LNCAP (cell line): ENCODE measurements around the gene CA12.

Source experiments
- TF ChIP-seq, protein P1 (sequence below): fragments of 450-650 bp; IDR thresholded peaks from 2 replicates; pipeline ENCODE4 v1.5.1; 2017; ENCODE audit warnings: mild to moderate bottlenecking

CA12 gene

DNA sequence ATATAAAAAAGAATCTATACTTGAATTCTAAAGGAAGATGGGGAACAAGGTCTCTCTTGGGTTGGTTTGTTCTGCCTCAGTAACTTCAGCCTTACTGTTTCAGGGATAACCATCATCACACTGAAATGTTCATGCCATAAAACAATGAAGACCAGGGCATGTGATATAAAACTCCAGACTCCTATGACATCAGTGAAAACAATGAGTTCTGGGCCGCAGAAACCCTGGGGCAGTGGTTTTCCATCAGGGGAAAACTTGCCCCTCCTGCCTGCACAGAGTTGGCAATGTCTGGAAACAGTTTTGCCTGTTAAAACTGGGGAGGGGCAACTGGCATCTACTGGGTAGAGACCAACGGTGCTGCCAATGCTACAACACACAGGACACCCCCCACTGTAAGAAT is 46.8 kb downstream of the CA12 start:
- TF ChIP-seq, protein P1, sequence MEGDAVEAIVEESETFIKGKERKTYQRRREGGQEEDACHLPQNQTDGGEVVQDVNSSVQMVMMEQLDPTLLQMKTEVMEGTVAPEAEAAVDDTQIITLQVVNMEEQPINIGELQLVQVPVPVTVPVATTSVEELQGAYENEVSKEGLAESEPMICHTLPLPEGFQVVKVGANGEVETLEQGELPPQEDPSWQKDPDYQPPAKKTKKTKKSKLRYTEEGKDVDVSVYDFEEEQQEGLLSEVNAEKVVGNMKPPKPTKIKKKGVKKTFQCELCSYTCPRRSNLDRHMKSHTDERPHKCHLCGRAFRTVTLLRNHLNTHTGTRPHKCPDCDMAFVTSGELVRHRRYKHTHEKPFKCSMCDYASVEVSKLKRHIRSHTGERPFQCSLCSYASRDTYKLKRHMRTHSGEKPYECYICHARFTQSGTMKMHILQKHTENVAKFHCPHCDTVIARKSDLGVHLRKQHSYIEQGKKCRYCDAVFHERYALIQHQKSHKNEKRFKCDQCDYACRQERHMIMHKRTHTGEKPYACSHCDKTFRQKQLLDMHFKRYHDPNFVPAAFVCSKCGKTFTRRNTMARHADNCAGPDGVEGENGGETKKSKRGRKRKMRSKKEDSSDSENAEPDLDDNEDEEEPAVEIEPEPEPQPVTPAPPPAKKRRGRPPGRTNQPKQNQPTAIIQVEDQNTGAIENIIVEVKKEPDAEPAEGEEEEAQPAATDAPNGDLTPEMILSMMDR: no peak

DNA sequence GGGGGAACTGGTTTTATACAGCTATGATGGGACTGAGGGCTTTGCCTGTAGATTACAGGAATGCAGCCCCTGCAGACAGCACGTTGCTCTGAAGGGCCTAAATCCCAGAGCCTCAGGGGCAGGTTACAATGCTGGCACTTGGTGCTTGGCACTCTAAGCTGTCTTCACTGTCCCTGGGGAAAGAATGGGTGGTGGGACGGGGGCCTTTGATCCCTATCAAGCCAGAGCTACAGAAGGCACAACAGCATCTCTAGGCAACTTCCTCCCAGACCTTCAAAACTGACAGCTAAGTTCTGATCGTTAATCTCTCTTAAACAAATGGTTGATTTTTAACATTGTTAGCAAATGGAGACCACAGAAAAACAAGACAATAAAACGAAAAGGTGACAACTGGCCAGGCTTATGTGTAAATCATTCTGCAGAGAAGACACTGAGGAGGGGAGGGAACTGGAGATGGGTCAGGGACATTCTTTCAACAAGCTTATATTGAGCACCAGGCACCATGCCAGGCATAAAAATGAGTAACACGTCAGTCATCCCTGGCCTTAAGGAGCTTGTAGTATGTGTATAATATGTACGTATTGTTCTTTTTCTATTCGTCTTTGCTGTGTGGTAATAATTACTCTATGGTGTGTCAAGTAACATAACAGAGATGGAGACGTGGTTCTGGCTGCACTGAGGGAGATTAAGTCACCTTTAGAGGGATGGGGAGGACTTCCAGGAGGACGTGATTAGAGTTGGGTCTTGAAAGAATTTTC is 49.1 kb downstream of the CA12 start:
- TF ChIP-seq, protein P1: no peak

DNA sequence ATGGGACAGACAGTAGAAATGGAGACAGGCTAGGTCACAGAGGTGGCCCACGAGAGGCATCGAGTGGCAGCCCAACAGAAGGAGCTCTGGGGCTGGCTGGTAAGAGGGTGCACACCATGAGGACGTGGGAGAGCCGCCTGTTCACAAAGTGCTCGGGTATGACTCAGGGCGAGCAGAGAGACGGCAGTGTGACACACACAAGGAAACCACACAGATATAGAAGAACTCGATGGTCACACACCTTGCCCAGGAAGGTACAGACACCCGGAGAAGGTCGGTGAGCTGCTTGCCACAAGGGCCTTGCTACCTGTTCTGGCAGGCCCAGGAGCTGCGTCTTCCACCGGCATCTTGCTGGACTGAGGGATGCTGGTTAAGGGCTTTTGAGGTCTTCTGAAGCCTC is 50.2 kb downstream of the CA12 start:
- TF ChIP-seq, protein P1: no peak

DNA sequence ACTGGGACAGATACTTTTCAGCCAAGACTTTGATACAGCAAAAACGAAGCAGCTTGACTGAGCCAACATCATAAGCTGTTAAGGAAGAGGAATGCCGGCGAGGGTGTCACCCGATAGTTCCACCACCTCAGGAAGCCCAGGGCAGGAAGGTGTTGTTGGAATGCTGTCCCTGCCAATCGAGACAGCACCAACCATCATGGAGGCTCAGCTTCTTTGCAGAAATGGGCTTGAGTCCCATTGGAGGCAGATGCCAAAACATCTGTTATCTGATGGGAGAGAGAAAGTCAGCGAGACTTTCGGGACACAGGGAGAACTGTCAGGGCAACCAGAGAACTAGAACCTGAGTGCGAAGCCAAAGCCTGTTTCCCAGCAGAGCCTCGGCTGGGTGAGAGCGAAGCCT is 50.7 kb downstream of the CA12 start:
- TF ChIP-seq, protein P1: no peak

DNA sequence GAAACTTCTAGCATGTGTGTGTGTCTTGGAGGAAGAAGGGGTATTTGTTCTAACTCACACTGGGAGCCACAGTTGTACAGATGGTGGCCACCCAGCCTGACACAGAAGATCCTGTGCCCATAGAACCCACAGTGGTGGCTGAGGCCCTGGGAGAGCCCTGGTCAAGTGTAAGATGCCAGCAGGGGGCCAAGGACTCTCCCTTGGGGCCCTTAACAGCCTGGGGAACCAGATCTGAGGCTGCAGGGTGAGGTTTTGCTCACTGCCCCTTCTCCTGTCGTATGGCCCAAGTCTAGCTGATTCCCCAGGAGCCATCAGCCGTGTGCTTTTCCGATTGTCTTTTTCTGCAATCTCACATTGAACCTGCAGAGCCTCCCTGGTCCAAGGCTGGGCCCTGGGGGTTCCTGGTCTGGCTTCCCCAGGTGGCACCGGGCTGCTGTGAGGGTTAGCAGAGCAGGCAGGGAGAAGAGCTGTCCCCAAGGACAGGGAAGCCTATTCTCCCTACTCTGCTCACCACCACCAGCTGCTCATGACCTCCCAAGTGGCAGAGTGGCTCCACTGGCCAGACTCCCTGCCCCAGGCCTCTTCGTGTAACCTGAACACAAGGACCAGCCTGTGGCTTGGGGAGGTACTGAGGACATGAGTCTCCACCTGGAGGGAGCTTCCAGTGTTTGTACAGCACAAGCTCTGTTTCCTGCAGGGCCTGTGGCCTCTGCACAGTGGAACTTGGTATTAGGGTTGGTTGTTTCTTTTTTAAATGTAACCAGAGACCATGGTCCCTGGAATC is 51.9 kb downstream of the CA12 start:
- TF ChIP-seq, protein P1: no peak

DNA sequence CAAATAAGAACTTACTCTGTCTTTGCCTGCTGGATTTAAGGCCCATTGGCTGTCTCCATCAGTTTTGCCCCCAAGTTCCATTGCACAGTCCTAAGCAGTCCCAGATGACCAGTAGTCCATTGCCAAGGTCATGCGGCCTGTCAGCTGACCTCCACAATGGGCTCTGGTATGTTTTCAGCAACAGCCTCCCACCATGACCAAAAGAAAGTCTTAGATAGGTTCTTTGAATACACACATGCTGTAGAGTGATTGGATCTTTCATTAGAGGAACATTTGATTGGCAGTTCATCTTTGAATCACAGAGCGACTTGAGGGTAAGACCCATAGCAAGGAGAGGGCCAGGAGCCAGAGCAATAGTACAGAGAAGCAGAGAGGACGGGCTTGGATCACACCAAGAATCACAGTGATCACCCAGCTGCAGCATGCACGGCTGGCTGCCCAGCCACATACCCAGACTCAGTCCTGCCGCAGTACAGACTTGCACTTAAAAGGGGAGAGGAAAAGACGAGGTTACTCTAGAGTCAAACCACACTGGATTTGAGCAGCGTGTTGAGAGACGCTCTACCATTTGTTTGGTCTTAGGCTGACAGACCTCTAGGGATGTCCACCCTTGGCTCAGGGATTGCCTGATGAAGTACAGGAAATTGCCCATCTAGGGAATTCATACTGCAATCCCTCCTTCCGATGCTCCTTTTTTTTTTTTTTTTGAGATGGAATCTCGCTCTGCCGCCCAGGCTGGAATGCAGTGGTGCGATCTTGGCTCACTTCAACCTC is 53.8 kb downstream of the CA12 start:
- TF ChIP-seq, protein P1: no peak

DNA sequence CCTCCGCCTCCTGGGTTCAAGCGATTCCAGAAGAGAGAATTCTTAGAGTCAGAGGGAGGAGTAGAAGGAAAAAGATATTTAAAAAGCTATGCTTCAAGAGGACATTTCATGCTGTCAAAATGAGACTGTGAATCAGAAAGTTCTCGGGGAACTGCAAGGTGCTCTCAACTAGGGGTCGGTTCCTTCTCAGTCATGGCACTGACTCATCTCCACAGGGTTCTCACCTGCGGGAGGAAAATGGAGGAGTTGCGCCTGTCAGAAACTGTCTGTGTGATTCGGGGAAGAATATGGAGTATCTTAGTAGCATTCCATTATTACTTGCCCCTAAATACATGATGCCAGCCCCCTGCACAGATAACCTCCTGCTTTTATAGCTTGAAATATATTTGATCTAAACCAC is 56.9 kb downstream of the CA12 start:
- TF ChIP-seq, protein P1: no peak
